GM11168 (cell line): ENCODE measurements around the gene STUM.

ENCODE experiments used
- in situ Hi-C: fragments of 300-500 bp; cut with MboI; formaldehyde crosslinking; loops from one replicate; pipeline ENCODE4 v1.12.0; 2022; ENCODE audit warnings: low sequenced_read_pairs; ENCODE audit not compliant: unreplicated experiment

STUM gene

DNA sequence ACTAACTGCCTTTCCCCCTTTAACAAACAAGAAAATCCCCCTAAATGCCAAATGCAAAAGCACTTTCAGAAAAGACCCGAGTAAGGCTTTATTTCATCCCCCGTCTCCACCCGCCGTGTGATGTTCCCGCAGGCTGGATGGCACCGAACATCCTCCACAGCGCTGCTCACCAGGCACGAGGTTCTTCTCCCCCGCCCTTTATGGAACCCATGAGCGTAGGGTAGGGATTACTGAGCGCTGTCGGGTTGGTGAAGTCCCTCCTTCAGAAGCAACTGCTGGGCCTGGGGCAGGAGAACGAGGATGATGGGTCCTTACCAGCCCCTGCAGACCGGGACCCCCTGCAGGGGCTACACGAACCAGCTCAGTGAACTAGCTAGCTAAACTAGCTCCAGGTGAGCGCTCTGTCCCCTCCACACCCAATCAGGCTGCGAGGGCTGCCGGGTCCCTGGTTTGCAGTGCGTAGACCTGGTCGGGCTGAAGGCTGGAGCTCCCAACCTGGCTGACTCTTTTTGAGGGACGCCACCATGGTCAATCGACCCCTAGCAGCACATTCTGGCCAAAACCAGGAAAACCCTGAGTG lies 110.1 kb downstream of the STUM start:
- in situ Hi-C loops: loop anchor here (10.0 kb wide), 1 partner anchor 76 kb away; the partner anchor contains the start of gene ITPKB
